ENCODE measurements around the gene EP400. TPM values are rescaled to one million over a fixed set of nuclear protein-coding genes. Genes with fewer than 3 reads are reported as not detected.

EP400 gene
- polyA plus RNA-seq, 1 donor (not counting 4 experiments of a cell fraction or from before 2014, with no cell fraction given), result 4.1 TPM

- Histone ChIP-seq H3K9ac (ENCODE audit: control insufficient read depth, extremely low read depth, insufficient read depth, low read length) (no peak overlapping the region), H3K27ac (ENCODE audit: control insufficient read depth, insufficient read depth, low read length) (no peak overlapping the region), H3K27me3 (ENCODE audit: control insufficient read depth, extremely low read depth, insufficient read depth, low read length) (no peaks in the 10 kb centered on the region), H3K9me3 (ENCODE audit: control insufficient read depth, low read depth, low read length) (no peaks in the 10 kb centered on the region), H2AFZ (ENCODE audit: control insufficient read depth, low read length) (no peak overlapping the region), H3K4me1 (ENCODE audit: control insufficient read depth, extremely low read depth, insufficient read depth, low read length) (no peaks in the 10 kb centered on the region), H3K36me3 (ENCODE audit: control insufficient read depth in 2 of 2, extremely low read depth in 1 of 2, insufficient read depth in 2 of 2, low read length in 2 of 2) (peaks cover 0 to 31% of the 10 kb centered on the region in 2 experiments), H3K79me2 (ENCODE audit: control insufficient read depth, insufficient read depth, low read length) (no peaks in the 10 kb centered on the region), H3K4me2 (ENCODE audit: control insufficient read depth, extremely low read depth, insufficient read depth, low read depth, low read length) (no peak overlapping the region), H4K20me1 (ENCODE audit: control insufficient read depth, extremely low read depth, insufficient read depth, low read length) (no peaks in the 10 kb centered on the region), H3K4me3 (ENCODE audit: control insufficient read depth in 2 of 3, extremely low read depth in 1 of 3, insufficient read depth in 2 of 3, low read depth in 1 of 3, low read length in 3 of 3) (no peak overlapping the region), H3K9me1 (ENCODE audit: control insufficient read depth, extremely low read depth, insufficient read depth, low read length) (no peaks in the 10 kb centered on the region)
- DNase-seq (ENCODE audit: low read depth, low spot score) (no peak), FAIRE-seq (no peak)
- TF ChIP-seq, protein P1, sequence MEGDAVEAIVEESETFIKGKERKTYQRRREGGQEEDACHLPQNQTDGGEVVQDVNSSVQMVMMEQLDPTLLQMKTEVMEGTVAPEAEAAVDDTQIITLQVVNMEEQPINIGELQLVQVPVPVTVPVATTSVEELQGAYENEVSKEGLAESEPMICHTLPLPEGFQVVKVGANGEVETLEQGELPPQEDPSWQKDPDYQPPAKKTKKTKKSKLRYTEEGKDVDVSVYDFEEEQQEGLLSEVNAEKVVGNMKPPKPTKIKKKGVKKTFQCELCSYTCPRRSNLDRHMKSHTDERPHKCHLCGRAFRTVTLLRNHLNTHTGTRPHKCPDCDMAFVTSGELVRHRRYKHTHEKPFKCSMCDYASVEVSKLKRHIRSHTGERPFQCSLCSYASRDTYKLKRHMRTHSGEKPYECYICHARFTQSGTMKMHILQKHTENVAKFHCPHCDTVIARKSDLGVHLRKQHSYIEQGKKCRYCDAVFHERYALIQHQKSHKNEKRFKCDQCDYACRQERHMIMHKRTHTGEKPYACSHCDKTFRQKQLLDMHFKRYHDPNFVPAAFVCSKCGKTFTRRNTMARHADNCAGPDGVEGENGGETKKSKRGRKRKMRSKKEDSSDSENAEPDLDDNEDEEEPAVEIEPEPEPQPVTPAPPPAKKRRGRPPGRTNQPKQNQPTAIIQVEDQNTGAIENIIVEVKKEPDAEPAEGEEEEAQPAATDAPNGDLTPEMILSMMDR (optimal IDR thresholded peaks at IDR 0.05 in 1 of 3, IDR thresholded peaks at IDR 0.05 in 1 of 3, conservative IDR thresholded peaks at IDR 0.05 in 1 of 3; ENCODE audit: extremely low read depth in 1 of 3, insufficient read depth in 2 of 3, low read length in 3 of 3), result peak in 2 of 3 experiments; percentile 5 to 8
- TF ChIP-seq EZH2 (IDR thresholded peaks at IDR 0.05; ENCODE audit: low read length), result no peak
- dilution Hi-C loops (cut with MboI; ENCODE audit: extremely low pct_ligation_motif_present, low sequenced_read_pairs), result no loop called here
These were observed 37.0 kb upstream of the EP400 start for GRCh38 chr12:131912518-131913274.

- no peaks in the 10 kb centered on the region for H3K9me3 ChIP-seq (ENCODE audit: control insufficient read depth, low read depth, low read length)
- no peak overlapping the region for H2AFZ ChIP-seq (ENCODE audit: control insufficient read depth, low read length)
- H3K9me1 ChIP-seq (ENCODE audit: control insufficient read depth, extremely low read depth, insufficient read depth, low read length), result no peaks in the 10 kb centered on the region
- H3K4me3 ChIP-seq (ENCODE audit: control insufficient read depth in 2 of 3, extremely low read depth in 1 of 3, insufficient read depth in 2 of 3, low read depth in 1 of 3, low read length in 3 of 3), result no peak overlapping the region
- H3K36me3 ChIP-seq (ENCODE audit: control insufficient read depth in 2 of 2, extremely low read depth in 1 of 2, insufficient read depth in 2 of 2, low read length in 2 of 2), result peaks cover 0 to 31% of the 10 kb centered on the region in 2 experiments
- no peak overlapping the region for H3K4me2 ChIP-seq (ENCODE audit: control insufficient read depth, extremely low read depth, insufficient read depth, low read depth, low read length)
- H3K9ac ChIP-seq (ENCODE audit: control insufficient read depth, extremely low read depth, insufficient read depth, low read length), result no peak overlapping the region
- dilution Hi-C loops (cut with MboI; ENCODE audit: extremely low pct_ligation_motif_present, low sequenced_read_pairs), result no loop called here
- H3K27ac ChIP-seq (ENCODE audit: control insufficient read depth, insufficient read depth, low read length), result no peak overlapping the region
- H3K27me3 ChIP-seq (ENCODE audit: control insufficient read depth, extremely low read depth, insufficient read depth, low read length), result no peaks in the 10 kb centered on the region
- no peaks in the 10 kb centered on the region for H4K20me1 ChIP-seq (ENCODE audit: control insufficient read depth, extremely low read depth, insufficient read depth, low read length)
- H3K79me2 ChIP-seq (ENCODE audit: control insufficient read depth, insufficient read depth, low read length), result no peaks in the 10 kb centered on the region
- TF ChIP-seq, protein P1 (optimal IDR thresholded peaks at IDR 0.05 in 1 of 3, IDR thresholded peaks at IDR 0.05 in 1 of 3, conservative IDR thresholded peaks at IDR 0.05 in 1 of 3; ENCODE audit: extremely low read depth in 1 of 3, insufficient read depth in 2 of 3, low read length in 3 of 3), result no peak
- no peak for FAIRE-seq
- H3K4me1 ChIP-seq (ENCODE audit: control insufficient read depth, extremely low read depth, insufficient read depth, low read length), result no peaks in the 10 kb centered on the region
- no peak for DNase-seq (ENCODE audit: low read depth, low spot score)
These were observed 36.1 kb upstream of the EP400 start for GRCh38 chr12:131913666-131914065.
